ENCODE results near the gene WHRN.

The WHRN gene

GRCh38 chr9:114467910-114468309 lies 37.4 kb downstream of the WHRN start:
- H3K4me1 ChIP-seq (ENCODE audit: control insufficient read depth in 1 of 2, insufficient read depth in 1 of 2, low read depth in 1 of 2, low read length in 1 of 2), result no peaks in the 10 kb centered on the region
- no peaks in the 10 kb centered on the region for H3K36me3 ChIP-seq
- no peaks in the 10 kb centered on the region for H3K9me3 ChIP-seq
- H3K27me3 ChIP-seq, result no peaks in the 10 kb centered on the region
- H3K27ac ChIP-seq, result no peak overlapping the region
- TF ChIP-seq CTCF (IDR thresholded peaks at IDR 0.05), result no peak
- H3K4me3 ChIP-seq (ENCODE audit: low read depth in 1 of 2, low read length in 1 of 2), result no peak overlapping the region

GRCh38 chr9:114467226-114467750 lies 38.0 kb downstream of the WHRN start:
- no peaks in the 10 kb centered on the region for H3K36me3 ChIP-seq
- no peaks in the 10 kb centered on the region for H3K4me1 ChIP-seq (ENCODE audit: control insufficient read depth in 1 of 2, insufficient read depth in 1 of 2, low read depth in 1 of 2, low read length in 1 of 2)
- H3K9me3 ChIP-seq, result no peaks in the 10 kb centered on the region
- TF ChIP-seq CTCF (IDR thresholded peaks at IDR 0.05), result no peak
- no peaks in the 10 kb centered on the region for H3K27me3 ChIP-seq
- H3K27ac ChIP-seq, result no peak overlapping the region
- H3K4me3 ChIP-seq (ENCODE audit: low read depth in 1 of 2, low read length in 1 of 2), result no peak overlapping the region

GRCh38 chr9:114465906-114466900 lies 39.1 kb downstream of the WHRN start:
- Histone ChIP-seq H3K9me3 (no peaks in the 10 kb centered on the region), H3K27me3 (no peaks in the 10 kb centered on the region), H3K36me3 (no peaks in the 10 kb centered on the region), H3K27ac (no peak overlapping the region), H3K4me3 (ENCODE audit: low read depth in 1 of 2, low read length in 1 of 2) (no peak overlapping the region), H3K4me1 (ENCODE audit: control insufficient read depth in 1 of 2, insufficient read depth in 1 of 2, low read depth in 1 of 2, low read length in 1 of 2) (no peaks in the 10 kb centered on the region)
- TF ChIP-seq CTCF (IDR thresholded peaks at IDR 0.05), result no peak

GRCh38 chr9:114465417-114465816 lies 39.9 kb downstream of the WHRN start:
- TF ChIP-seq CTCF (IDR thresholded peaks at IDR 0.05), result no peak

GRCh38 chr9:114464281-114465051 lies 40.8 kb downstream of the WHRN start:
- no peaks in the 10 kb centered on the region for H3K27me3 ChIP-seq
- no peaks in the 10 kb centered on the region for H3K36me3 ChIP-seq
- no peak overlapping the region for H3K4me3 ChIP-seq (ENCODE audit: low read depth in 1 of 2, low read length in 1 of 2)
- no peak for TF ChIP-seq CTCF (IDR thresholded peaks at IDR 0.05)
- no peak overlapping the region for H3K27ac ChIP-seq
- no peaks in the 10 kb centered on the region for H3K4me1 ChIP-seq (ENCODE audit: control insufficient read depth in 1 of 2, insufficient read depth in 1 of 2, low read depth in 1 of 2, low read length in 1 of 2)
- no peaks in the 10 kb centered on the region for H3K9me3 ChIP-seq

More at GRCh38 chr9:114465417-114465816, 39.9 kb downstream of the WHRN start:
- no peaks in the 10 kb centered on the region for H3K4me1 ChIP-seq (ENCODE audit: control insufficient read depth in 1 of 2, insufficient read depth in 1 of 2, low read depth in 1 of 2, low read length in 1 of 2)
- H3K36me3 ChIP-seq, result no peaks in the 10 kb centered on the region
- H3K27ac ChIP-seq, result no peak overlapping the region
- H3K4me3 ChIP-seq (ENCODE audit: low read depth in 1 of 2, low read length in 1 of 2), result no peak overlapping the region
- no peaks in the 10 kb centered on the region for H3K27me3 ChIP-seq
- H3K9me3 ChIP-seq, result no peaks in the 10 kb centered on the region
